GM19193 (cell line): ENCODE data around the gene ARHGAP28.

Experiments
- POLR2A ChIP-seq: IDR thresholded peaks from 4 replicates; pipeline ENCODE4 v1.6.1; 2011; ENCODE audit not compliant: insufficient read depth, insufficient read length; ENCODE audit errors: extremely low read depth

Gene ARHGAP28

DNA sequence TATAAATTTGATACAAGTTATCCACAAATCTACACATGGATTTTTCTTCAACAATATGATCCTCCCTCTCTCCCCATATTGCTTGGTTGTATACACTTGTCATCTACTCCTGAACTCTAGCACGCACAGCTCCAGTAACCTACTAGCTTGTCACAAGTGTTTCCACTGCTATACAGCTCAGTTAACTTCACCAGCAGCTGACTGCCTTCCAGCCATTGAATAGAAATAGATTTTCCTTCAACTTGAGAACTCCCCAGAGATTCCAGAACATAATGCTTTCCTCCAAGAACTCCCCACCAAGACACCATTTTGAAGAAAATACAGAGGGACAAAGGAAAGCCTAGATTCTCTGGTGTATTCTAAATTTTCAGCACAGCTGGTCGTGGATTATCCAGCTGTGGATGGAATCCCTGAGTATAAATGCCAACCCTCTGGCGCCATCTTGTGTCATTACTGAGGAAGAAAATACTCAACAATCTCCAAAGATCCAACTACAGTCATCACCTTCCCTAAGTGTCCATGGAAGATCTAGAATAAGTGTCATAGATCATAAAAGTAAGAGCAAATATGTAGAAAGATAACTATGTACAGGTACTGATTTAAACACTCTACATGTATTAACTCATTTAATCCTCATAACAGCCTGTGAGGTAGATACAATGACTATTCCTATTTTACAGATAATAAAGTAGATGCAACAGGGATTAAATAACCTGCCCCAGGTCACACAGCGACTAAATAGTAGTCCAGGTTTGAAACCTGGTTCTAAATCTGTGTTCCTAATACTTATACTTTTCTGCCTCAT lies 156.7 kb downstream of the ARHGAP28 start:
- TF ChIP-seq POLR2A: no peak

DNA sequence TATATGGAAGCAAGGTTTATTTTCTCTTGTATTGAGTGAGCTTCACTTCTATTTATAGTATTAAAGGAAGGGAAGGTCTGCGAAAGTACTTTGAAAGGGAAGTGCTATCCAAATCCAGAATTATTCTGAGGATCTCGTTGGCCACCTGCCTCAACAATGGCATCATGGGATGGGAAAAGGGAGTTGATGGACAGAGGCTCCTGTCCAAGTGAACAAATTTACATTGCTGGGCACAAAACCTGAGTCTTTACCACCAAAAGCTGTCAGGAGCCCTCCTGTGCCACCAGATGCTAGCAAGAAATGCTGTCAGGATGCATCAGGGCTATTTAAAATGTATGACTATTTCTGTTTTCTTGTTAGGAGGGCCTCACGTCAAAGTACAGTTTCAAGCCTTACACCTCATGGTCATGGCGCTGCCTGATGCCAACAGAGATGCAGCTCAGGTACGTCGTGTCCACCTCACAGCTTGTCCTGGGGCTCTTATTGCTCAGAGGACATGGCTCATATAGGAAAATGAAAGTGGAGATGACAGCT lies 157.3 kb downstream of the ARHGAP28 start:
- TF ChIP-seq POLR2A: no peak

DNA sequence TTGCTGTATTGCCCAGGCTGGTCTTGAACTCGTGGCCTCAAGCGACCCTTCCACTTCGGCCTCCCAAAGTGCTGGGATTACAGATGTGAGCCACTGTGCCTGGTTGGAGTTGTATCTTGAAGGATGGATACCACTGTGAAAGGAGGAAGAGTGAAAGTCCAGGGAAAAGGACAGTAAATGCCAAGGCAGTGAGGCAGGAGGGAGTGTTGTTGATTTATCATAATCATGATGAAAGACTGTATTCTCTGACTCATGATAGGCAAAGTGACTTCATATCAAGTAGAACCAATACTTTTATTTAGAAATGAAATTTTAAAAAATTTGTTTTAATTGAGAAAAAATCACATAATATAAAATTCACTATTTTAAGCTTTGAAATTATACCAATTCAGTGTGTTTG lies 162.3 kb downstream of the ARHGAP28 start:
- no peak for TF ChIP-seq POLR2A

DNA sequence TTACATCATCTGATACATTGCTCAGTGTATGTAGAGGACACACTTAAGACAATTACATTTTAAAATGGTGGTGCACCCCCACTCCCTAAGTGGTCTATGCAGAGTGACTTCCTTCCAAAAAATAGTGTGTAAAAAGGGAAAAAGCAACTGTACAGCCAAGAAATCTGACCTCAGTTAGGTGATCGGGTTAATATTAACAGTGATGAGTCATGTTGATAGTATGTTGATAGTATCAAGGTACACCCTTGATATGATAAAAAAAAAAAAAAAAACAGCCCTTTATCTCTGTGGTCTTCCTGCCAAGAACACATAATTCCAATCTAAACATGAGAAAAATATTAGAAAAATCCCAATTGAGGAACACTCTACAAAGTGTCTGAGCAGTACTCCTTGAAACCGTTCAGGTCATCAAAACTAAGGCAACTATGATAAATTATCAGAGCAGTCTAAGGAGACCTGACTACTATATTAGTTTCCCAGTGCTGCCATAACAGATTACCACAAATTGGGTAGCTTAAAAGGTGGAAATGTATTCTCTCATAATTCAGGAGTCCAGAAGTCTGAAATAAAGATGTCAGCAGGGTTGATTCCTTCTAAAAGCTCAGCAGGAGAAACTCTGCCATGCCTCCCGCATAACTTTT lies 171.9 kb downstream of the ARHGAP28 start:
- TF ChIP-seq POLR2A: no peak

DNA sequence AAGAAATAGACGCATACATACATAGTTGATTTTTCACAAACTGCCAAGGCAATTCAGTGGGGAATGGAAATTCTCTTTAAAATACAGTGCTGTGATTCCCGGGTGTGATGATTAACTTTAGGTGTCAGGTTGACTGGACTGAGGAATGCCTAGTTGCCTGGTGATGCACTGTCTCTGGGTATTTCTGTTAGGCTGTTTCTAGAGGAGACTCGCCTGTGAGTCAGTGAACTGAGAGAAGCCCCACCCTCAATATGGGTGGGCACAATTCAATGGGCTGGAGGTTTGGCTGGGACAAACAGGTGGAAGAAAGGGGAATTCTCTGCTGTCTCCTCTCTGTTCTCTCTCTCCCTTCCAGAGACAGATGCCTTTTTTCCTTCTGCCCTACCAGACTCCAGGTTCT lies 187.6 kb downstream of the ARHGAP28 start:
- no peak for TF ChIP-seq POLR2A

DNA sequence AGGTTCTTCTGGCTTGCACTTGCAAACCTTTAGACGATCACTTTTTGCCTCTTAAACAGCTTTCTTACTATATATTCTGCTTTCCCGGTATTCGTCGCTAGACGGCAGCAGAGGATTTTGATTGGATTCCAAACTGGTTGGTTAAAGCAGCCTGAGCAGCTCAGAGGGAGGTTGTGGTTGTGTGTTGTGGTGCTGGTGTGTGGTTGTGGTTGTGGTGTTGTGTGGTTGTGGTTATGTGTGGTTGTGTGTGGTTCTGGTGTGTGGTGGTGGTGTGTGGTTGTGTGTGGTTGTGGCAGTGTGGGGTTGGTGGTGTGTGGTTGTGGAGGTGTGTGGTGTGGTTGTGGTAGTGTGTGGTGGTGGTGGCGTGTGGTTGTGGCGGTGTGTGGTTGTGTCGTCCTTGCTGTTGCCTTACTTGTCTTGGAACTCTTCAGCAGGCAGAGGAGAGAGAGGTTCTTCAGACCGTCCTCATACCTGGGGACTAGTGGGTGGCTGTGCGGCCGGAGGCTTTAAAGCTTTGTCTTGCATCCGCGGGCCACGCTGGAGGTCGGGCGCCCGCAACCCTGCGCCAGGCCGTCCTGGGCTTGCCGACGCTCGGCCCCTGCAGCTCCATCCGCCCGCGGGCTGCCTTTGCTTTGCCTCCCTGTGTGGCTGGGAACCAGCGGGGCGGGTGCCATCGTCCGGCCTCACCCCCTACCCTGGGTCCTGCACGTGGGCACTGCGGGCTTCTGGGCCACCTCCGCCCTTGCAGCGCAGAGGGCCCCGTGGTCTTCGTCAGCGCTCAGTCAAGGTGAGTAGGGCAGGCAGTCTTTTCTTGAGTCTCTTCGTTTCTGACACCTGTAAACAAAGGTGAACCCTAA lies 190.8 kb downstream of the ARHGAP28 start:
- no peak for TF ChIP-seq POLR2A

DNA sequence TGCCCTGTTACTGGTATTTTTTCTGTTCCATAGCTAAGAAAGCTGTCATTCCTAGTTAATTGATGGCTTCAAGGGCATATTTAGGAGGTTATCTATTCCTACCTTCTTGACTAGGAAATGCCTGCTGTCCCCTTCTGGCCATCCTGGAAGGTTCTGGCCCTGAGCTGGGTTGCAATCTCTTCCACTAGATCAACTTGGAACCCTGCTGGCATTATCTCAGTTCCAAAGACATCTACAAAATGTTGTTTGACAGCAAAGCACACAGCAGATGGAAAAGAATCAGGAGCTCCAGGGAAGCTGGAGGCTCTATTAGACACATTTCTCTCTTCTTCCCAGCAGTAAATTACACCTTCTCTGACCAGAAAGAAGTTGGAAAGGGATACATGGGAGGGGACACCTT lies 192.1 kb downstream of the ARHGAP28 start:
- no peak for TF ChIP-seq POLR2A

DNA sequence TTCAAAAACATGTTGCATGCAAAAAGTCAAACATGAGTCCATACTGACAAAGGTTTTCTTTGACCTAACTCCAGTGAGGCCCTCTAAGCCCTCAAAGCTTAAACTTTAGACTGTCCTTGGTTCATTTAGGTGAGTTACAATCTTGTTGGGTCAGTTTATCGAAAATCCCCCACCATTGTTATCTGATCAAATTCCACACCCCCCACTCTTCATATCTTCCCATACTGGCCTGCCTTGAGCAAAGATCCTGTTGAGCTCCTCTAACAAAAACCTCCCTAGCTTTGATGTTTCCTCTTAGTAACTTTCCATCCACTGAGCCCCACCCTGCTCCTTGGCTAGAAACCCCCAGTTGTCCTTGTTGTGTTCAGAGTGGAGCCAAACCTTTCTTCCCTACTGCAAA lies 193.7 kb downstream of the ARHGAP28 start:
- TF ChIP-seq POLR2A: no peak

DNA sequence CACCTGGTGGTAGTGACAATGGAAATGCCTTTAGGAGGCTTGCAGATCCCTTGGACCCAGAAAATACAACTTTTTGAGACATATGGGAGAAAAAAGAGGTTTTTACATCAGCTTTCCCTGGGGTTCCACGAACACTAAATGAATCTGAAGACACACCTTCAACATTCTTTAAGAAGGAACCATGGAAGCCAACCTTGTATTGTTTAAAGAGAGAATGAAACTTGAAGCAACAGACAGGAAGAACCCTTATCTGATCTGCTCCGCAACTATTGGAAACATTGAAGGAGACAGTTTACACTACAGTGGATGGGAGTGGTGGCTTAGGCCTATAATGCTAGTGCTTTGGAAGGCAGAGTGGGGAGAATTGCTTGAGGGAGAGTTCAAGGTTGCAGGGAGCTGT lies 197.6 kb downstream of the ARHGAP28 start:
- TF ChIP-seq POLR2A: no peak

DNA sequence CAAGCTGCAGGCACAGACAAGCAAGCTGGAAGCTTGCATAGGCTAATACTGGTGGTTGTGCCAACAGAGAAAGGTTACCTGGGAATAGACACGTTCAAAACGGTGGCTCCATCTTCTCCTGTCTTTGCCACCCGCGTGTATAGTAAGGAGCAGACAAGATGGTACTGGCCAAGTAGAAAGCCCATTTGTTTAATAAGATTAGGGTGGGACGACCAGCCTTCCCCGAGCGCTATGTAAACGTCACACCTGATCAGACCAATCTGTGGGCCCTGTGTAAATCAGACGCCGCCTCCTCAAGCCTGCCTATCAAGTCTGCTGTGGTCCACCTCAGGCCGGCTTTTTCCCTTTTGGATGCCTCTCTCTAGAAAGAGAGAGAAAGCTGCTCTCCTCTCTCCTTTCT lies 198.8 kb downstream of the ARHGAP28 start:
- TF ChIP-seq POLR2A: no peak

DNA sequence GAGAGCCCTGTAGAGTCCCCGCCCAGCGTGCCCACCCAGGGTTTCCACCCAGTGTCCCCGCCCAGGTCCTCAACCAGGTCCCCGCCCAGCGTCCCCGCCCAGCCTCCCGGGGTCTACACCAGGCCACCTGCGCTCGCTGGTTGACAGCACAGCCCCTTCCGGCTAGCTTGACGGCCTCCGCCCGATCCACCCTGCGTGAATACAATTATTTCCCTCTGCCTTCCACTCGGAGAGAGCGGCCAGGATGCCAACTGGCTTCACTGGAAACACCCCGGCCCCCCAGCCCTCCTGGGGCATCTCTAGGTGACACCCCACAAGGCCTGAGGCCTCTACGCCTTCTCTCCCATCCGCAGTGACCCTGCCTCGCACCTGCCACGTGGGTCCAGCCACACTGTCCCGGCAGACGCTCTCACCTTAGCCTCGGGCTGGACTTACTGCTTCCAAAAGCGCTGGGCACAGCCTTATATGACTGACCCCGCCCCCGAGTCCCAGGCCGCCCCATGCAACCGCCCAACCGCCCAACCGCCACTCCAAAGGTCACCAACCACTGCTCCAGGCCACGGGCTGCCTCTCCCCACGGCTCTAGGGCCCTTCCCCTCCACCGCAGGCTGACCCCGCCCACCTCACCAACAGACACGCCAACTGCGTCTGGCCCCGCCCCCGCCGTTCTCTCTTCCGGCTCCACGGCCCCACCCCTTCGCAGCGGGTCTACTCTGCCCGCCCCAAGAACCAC lies 200.0 kb downstream of the ARHGAP28 start:
- no peak for TF ChIP-seq POLR2A

DNA sequence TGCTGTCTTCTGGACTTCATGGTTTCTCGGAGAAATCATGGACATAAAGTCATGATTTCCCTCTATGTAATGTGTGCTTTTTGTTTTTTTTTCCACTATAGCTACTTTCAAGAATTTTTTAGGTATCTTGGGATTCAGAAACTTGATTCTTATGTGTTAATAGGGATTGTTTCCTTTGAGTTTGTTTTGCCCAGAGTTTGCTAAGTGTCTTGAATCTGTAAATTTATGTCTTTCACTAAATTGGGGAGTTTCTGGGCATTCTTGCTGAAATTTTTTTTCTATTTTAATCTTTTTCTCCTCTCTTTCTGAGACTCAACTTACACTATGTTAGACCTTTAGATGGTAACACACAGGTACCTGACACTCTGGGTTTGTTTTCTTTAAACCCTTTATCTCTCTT lies 205.3 kb downstream of the ARHGAP28 start:
- no peak for TF ChIP-seq POLR2A

DNA sequence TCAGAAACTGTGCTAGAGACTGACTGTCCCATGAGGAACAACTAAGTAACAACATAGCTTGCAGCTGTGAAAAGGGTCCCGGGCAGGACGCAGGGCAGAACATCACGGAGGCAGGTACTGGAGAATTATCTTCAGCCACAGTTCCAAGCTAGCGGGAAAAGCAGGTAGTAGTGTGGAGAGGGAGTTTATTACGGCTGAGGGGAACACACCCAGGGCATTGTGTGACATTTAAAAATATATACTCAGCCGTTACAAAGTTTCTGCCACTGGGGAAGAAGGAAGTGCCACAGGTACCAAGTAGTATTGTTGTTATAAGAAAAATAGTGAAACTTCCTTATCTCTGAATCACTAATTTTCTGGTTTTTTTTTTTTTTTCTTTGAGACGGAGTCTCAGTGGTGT lies 208.5 kb downstream of the ARHGAP28 start:
- TF ChIP-seq POLR2A: no peak

DNA sequence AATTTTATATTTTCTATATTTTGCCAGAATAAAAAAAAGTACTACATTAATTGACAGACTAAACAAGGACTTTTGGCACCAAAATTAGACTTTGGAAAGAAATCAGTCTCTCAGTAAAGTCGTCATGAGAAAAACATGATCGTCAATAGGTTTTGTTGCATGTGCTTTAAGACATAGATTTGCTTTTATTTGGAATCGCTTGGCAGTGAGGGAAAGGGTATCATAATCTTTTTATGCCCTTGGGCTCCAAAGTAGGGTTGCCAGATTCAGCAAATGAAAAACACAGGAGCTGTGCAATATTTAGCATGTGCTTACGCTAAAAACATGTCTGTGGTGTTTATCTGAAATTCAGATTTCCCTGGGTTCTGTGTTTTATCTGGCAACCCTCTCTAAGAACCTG lies 210.5 kb downstream of the ARHGAP28 start:
- no peak for TF ChIP-seq POLR2A

DNA sequence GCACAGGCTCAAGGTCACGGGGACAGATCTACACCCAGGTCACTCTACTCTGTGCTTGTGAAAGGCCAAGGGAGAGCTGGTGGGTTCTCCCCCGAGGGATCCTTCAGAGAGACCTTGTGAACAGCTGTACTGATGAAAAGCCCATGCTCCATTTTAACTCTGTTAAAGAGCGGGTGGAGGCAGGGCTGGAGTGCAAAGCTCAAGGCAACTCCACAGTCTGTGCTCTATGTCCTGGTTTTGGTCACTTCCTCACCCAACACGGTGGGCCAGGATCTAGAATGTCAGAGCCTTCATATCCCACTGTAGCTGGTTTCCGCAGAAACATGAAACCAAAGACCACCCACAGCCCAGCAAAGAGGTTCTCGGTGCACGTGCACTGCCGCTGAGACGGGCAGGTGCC lies 210.9 kb downstream of the ARHGAP28 start:
- no peak for TF ChIP-seq POLR2A
